HG03442 (cell line): ENCODE results near the gene FRG2C.
"Not testable (repeated sequence)": the region's sequence is repeated elsewhere in the genome, so short reads cannot be mapped to it uniquely, and the experiment has no call there.

Source experiments
- ATAC-seq: cut with Tn5 transposase; IDR thresholded peaks from one replicate; pipeline ENCODE4 v1.9.1; 2021; ENCODE audit warnings: mild to moderate bottlenecking, moderate library complexity; ENCODE audit not compliant: unreplicated experiment

The FRG2C gene

DNA sequence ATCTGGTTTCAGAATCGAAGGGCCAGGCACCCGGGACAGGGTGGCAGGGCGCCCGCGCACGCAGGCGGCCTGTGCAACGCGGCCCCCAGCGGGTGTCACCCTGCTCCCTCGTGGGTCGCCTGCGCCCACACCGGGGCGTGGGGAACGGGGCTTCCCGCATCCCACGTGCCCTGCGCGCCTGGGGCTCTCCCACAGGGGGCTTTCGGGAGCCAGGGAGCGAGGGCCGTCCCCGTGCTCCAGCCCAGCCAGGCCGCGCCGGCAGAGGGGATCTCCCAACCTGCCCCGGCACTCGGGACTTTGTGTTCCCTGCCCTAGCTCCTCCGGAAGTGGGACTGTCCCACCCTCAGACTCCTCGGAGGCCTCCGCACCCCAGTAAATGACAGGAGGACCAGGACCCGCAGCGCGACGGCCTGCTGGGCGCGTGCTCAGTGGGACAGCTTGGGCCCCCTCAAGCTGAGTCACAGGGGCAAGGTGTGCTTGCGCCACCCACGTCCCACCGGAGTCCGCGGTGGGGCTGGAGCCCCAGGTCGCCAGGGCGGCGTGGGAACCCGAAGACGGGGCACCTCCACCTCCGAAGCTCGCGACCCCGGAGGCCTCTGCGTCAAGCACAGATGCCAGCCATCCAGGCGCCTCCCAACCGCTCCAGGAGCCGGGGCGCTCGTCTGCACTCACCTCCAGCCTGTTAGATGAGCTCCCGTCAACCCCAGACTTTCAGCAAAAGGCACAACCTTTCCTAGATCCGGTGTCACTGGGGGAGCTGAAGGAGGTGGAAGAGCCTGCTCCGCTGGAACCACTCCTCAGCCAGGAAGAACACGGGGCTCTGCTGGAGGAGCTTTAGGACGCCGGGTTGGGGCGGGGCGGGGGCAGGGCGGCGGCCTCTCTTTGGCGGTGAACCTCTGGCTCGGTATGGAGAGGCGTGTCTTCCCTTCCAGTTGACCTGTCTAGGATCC, 5.5 kb downstream of the FRG2C start:
- ATAC-seq: peak; percentile 38

DNA sequence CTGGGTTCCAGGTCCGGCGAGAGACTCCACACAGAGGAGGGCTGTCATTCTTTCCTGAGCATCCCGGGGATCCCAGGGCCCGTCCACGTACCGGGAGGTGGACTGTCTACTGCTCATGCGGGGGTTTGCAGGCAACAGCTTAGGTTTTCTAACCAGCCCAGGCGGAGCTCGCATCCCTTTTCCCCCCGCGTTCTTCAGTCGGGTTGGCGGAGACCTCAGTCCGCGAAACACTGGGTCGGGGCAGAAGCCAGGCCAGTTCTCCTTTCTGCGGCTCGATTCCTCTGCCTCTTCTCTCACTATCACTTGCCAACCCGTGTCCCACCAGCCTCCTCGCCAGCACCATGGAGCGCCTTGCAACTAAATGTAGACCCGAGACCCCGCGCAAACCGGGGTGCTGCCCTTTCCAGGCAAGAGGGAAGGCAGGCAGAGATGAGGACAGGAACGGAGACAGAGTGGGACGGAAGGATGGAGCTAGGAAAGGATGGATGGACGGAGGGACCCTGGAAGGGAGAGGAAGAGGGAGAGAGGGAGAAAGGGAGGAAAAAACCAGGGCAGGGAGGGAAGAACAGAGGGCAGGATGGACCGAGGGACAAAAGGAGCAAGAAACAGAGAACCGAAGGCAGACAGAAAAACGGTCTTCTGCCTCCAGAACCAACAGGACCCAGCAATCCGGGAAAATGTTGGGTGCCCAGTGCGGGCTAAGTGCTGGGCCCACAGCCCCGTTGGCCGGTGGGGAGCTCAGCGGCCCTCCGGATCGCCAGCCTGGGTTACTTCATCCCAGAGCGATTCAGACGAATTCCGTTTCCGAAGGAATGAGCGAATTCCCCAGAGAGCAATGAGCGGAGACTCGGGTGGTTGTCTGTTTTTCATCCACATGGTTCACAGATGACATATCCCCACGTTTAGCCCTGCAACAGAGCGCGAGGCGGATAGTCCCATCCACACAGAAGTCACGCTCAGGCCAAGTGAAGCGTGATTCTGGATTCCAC, 6.5 kb downstream of the FRG2C start:
- ATAC-seq: not testable (repeated sequence)

GRCh38 chr3:75671287-75672139, 7.4 kb downstream of the FRG2C start:
- ATAC-seq: not testable (repeated sequence)

DNA sequence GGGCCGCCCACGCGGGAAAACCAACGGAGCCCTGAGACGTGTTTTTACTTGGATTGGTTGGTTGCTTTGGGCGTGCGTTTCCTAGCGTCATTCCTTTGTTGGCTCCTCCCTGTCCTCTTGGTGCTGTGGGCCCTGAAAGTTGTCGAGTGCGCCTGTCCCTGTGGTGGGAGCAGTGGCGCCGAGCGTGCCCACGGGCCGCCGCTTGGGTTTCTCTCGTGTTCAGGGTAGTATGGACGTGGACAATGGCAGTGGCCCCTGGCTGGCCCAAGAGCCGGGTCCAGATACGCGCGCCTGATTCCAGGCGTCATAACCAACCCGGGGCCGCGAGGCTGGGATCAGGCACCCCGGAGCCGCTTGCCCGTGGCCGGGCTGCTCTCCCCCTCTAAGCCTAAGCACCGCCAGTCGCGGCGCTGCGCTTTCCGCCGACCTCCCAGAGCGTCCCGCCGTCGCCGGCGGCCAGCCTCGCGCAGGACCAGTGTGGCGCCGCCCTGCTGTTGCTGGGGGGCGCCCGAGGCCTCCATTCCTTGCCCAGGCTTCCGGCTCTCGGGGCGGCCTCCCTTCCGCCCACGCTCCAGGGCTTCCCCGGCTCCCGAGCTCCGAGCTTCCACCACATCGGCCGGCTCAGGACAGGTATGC, 8.1 kb downstream of the FRG2C start:
- ATAC-seq: not testable (repeated sequence)

- not testable (repeated sequence) for ATAC-seq
Measured at GRCh38 chr3:75683965-75684364, 19.8 kb downstream of the FRG2C start.

- no peak for ATAC-seq
Measured at GRCh38 chr3:75687323-75687722, 23.2 kb downstream of the FRG2C start.

DNA sequence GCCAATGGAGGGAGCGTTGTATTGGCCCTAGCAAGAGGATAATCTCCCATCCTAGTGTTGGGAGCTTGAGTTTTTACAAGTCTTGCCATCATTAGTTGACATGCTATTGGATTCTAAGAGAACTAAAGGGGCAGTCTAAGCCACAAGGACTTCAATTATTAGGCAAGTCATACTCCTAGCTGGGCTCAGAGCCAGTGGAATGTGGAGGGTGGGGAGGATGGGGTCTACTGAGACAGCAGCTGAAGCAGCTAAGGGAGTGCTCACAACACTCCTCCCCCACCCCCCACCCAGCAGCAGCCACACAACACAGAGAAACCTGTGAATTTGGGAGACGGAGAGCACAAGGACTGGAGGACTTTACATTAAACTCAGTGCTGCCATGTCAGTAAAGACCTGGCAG, 27.9 kb downstream of the FRG2C start:
- no peak for ATAC-seq
